ENCODE results near the gene UGT1A7.
"Not testable (repeated sequence)": the region's sequence is repeated elsewhere in the genome, so short reads cannot be mapped to it uniquely, and the experiment has no call there.

The UGT1A7 gene

DNA sequence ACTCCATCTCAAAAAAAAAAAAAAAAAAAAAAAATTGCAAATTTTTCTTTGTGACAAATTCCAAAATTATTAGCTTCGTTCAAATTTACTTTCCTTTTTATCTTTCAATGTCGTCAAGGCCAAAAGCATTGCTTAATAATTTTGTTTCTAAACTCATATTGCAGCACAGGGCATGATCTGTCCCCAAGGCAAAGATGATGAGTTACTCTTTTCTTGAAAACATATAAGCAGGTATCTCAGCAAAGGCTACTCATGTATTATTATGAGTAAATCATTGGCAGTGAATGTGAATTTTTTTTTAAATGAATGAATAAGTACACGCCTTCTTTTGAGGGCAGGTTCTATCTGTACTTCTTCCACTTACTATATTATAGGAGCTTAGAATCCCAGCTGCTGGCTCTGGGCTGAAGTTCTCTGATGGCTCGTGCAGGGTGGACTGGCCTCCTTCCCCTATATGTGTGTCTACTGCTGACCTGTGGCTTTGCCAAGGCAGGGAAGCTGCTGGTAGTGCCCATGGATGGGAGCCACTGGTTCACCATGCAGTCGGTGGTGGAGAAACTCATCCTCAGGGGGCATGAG lies at the start of gene UGT1A7:
TSS of gene UGT1A7 (plus strand) at position 381 of the 579 bp plus-strand sequence. CDS start at position 418, 37 bp downstream.
- no peak for DNase-seq

DNA sequence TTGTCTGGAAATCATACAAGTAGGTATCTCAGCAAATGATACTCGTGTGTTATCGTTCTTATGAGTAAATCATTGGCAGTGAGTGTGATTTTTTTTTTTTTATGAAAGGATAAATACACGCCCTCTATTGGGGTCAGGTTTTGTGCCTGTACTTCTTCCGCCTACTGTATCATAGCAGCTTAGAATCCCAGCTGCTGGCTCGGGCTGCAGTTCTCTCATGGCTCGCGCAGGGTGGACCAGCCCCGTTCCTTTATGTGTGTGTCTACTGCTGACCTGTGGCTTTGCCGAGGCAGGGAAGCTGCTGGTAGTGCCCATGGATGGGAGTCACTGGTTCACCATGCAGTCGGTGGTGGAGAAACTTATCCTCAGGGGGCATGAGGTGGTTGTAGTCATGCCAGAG lies 45.4 kb upstream of the UGT1A7 start, which contains the start of gene UGT1A10:
TSS of gene UGT1A10 (plus strand) at position 143 of the 400 bp plus-strand sequence. CDS start at position 218, 75 bp downstream.
- DNase-seq, result not testable (repeated sequence)

DNA sequence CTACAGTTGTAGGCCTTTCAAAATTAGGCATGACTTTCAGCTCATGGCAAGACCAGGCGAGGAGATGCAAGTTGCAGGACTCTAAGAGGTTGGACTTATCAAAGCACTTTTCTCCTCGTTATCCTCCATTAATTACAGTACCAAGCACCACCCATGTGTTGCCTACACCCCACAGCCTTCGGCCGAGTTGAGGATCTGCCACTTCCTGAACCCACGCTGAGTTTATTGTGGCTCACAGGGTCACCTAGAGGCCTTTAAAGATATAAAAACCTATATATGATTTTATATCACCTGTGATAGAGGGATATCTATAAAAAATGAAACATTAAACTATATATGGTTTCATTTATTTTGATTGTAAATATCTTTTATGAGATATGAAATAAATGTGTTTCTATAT lies 42.9 kb upstream of the UGT1A7 start:
- no peak for DNase-seq

DNA sequence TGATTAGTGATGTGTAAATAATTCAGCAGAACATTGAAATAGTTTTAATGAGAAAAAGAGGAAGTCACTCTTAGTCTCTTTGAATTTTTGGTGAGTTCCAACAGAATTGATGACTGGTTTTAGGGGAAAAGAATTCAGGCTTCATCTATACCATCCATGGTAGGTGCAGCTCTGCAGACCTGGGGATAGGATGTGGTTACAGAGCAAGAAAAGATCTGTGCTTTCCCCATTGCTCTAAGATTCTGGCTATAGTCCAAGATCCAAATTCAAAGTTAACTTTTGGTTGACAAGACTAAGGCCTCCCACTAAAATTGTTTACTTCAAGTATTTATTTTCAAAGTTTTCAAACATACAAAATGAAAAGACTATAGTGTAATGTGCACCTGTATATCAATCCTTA lies 41.8 kb upstream of the UGT1A7 start:
- DNase-seq, result no peak

DNA sequence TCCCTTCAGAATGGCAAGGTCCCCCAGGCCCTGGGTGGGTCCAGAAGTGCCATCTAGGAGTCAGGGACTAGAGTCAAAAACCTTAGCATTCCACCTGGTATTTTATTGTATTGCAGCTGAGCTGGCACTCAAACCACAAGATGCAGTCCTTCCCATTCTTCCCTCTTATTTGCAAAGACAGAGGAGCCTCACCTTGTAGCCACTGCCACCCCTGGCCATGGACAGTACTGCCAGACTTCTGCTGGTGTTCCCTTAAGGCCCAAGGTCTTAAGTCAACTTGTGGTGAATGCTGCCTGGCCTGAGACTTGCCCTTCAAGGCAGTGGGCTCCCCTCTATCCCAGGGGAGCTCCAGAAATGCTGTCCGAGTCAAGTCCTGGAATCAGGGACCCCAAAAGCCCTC lies 38.6 kb upstream of the UGT1A7 start:
- peak; percentile 67 for DNase-seq

DNA sequence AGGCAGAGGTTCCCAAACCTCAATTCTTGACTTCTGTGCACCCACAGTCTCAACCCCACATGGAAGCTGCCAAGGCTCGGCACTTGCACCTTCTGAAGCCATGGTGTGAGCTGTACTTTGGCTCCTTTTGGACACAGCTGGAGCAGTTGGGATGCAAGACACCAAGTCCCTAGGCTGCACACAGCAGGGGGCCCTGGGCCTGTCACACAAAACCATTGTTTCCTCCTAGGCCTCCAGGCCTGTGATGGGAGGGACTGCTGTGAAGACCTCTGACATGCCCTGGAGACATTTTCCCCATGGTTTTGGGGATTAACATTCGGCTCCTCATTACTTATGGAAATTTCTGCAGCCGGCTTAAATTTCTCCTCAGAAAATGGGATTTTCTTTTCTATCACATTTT lies 35.7 kb upstream of the UGT1A7 start:
- DNase-seq, result not testable (repeated sequence)

DNA sequence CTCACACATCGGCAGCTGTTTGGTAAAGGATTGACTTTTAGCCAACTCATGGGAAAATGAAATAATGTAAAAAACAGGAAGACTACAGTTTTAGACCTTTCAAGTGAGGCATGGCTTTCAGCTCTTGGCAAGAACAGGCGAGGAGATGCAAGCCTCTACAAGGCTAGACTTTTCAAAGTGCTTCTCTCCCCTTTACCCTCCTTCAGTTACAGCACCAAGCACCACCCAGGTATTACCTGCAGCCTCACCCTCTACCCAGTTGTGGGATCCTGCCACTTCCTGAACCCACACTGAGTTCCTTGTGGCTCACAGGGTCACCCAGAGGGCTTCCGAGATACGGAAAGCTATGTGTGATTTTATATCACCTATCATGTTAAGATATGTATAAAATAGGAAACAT lies 30.7 kb upstream of the UGT1A7 start:
- no peak for DNase-seq

DNA sequence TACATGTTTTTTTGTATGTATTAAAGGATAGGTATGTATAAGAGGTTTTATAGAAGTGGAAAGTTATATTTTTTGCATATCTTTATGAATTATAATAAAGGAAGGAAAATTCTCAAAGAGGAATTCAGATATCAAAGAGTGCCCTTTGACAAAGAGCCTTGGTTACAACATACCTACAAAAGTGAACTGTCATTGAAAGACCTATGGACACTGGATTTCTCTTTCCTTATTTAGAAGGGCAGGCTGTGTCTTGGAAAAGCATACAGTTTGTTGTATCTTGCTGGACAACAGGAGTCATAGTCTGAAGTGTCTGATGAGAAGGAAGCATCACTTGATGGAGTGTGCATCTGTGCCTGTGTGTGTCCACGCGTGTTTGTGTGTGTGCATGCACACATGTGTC lies 30.3 kb upstream of the UGT1A7 start:
- no peak for DNase-seq

DNA sequence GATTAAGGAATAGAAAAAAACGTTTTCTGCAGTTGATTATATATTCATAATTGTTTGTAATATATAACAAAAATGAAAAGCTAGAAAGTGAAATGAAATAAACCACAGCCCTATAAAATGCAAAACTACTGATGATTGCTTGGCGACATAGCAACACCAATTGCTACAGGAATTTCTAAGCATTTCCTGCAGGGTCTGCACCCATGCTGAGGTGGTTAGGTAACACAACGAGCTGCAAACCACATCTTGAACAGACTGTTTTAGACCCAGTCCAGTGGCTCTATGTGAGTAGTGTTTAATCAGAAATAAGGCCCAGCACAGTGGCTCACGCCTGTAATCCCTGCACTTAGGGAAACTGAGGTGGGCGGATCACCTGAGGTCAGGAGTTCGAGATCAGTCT lies 27.2 kb upstream of the UGT1A7 start:
- no peak for DNase-seq

DNA sequence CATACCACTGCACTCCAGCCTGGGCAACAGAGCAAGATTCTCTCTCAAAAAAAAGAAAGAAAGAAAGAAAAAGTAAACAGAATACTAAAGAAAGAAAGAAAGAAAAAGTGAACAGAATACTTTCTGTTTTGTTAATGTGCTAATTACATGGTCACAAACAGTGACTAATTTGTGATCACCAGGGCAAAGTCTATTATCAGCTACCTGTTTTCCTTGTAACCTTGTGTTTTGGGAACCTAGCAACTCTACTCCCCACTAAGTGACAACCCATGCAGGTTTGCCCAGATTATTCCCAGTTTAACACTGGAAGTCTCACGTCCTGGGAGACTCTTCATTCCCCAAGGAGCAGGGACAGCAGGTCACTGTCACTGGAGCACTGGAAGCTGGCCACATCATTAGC lies 26.7 kb upstream of the UGT1A7 start:
- DNase-seq, result no peak

DNA sequence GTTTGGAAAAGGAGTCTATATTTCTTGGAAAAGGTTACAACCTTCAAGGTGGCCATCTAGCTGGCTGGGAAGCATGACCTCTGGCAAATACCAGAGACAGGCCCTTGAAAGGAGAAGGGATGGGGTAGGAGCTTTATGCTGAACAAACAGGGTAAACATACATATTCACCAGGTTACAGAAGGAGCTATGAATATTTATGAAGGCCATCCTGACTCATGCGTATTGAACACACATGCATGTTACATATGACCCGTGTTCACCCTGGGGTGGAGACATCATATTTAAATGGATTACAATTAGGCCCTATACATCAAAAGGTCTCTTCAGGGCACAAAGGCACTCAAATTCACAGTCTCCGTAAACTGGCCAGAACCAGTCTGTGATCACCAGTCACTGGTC lies 25.8 kb upstream of the UGT1A7 start:
- DNase-seq, result not testable (repeated sequence)

DNA sequence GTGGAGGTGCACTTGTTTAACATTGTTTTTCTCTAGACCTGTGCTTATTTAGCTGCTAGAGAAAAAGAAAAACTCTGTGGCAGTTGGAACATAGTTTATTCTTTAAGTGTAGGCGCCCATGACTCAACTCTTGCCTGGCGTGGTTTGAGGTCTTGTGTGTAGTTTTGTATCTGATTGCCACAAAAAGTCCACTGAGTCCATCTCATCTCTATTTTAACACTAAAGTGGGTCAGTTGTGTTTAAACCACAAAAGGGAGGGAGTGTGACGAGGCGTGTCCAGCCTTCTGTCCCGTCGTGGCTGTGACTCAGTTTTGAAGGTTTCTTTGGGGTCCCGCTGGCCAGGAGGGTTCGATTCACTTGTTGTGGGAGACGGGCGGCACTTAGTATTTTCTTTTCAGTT lies 25.3 kb upstream of the UGT1A7 start:
- no peak for DNase-seq

DNA sequence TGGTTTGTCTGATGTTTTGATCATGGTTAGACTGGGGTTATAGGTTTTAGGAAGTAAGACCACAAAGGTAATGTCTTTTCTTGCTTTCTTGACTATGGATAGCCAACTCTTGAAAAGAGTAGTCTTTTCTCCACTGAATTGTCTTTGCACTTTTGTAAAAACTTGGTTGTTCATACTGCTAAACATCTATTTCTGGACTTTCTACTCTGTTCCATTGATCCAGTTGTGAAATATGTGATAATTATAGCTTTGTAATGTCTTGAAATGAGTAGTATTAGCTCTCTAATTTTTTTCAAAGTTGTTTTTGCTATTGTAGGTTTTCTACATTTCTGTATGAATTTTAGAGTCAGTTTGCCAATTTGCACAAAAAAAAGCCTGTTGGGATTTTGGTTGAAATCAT lies 23.1 kb upstream of the UGT1A7 start:
- no peak for DNase-seq

DNA sequence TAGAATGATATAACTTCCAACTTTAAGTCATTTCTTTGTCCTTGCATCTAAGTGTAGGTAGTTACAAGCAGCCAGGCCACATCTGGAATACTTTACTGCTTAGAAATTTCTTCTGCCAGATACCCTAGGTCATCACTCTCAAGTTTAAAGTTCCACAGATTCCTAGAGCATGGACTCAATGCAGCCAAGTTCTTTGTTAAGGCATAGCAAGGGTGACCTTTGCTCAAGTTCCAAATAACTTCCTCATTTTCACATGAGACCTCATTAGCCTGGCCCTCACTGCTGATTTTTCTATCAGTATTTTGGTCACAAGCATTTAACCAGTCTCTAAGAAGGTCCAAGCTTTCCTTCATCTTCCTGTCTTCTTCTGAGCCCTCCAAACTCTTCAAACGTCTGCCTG lies 17.8 kb upstream of the UGT1A7 start:
- no peak for DNase-seq

DNA sequence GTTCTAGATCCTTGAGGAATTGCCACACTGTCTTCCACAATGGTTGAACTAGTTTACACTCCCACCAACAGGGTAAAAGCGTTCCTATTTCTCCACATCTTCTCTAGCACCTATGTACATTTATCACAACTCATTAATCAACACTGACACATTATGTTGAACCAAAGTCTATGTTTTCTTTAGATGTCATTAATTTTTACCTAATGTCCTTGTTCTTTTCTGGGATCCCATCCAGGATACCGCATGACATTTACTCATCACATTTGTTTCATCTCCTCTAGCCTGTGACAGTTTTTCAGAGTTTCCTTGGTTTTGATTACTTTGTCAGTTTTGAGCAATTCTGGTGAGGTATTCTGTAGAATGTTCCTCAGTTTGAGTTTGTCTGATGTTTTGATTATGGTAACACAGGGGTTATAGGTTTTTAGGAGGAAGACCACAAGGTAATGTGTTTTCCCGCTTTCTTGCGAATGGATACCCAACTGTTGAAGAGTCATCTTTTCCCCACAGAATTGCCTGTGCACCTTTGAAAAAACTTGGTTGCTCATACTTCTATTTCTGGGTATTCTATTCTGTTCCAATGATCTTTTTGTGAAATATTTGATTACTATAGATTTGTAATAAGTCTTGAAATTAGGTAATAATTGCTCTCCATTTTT lies 13.0 kb upstream of the UGT1A7 start:
- no peak for DNase-seq

DNA sequence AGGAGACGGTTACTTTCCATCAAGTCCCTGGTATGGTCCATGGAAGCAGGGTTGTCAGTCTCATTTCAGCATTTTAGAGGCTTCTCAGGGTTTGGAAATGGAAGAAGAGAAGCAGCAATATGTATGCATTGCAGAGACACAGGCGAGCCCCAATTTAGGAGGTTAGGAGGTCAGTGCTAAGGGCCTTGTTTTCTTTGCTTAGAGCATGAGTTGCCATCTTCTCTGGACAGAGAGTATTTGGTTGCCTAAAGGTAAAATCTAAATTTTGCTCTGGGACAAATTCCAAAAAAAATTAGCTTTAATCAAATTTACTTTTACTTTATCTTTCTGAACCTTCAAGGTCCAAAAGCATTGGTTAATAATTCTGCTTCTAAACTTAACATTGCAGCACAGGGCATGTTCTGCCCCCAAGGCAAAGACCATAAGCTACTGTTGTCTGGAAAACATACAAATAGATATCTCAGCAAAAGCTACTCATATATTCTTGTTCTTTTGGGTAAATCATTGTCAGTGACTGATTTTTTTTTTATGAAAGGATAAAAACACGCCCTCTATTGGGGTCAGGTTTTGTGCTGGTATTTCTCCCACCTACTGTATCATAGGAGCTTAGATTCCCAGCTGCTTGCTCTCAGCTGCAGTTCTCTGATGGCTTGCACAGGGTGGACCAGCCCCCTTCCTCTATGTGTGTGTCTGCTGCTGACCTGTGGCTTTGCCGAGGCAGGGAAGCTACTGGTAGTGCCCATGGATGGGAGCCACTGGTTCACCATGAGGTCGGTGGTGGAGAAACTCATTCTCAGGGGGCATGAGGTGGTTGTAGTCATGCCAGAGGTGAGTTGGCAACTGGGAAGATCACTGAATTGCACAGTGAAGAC lies 10.2 kb upstream of the UGT1A7 start, which contains the start of gene UGT1A9:
TSS of gene UGT1A9 (plus strand) at position 609 of the 872 bp plus-strand sequence. CDS start at position 646, 37 bp downstream.
- no peak for DNase-seq

DNA sequence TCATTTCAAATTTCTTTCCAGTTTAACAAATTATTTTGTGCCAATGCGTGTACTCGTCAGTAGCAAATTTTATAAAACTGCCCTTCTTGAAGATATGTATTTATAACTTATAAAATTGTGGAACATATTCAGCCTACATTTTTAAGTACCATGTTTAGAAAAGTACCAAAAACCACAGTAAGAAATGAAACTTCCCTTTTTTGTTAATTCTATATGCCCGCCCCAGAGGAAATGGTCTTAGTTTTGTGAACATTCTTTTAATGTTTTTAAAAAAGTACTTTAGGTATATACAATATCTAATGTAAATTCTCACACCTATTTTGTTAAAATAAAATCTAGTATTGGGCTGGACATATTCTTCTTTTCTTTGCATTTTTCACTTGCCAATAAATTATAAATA lies 8.8 kb upstream of the UGT1A7 start:
- DNase-seq, result no peak

DNA sequence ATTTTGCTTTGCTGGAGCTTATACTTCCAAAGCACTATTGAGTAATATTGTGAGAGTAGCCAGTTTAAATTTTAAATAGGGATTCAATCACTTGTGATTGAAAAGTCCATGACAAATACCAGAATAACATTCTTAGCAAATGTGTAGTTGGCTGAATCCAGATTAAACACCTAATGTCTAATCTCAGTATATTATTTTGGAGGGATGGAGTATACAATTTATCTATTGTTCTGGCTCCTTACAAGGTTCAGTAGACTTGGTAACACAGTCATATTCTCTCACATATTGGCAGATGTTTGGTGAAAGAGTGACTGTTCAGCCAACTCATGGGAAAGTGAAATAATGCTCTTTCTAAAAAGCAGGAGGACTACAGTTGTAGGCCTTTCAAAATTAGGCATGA lies 7.8 kb upstream of the UGT1A7 start:
- no peak for DNase-seq

DNA sequence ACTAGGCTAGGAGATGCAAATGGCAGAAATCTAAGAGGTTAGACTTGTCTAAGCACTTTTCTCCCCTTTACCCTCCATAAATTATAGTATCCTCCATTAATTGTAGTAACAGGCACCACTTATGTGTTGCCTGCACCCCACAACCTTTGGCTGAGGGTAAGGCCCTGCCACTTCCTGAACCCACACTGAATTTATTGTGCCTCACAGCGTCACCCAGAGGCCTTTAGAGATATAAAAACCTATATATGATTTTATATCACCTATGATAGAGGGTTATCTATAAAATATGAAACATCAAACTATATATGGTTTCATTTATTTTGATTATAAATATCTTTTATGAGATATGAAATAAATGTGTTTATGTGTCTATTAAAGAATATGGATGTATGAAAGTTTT lies 7.4 kb upstream of the UGT1A7 start:
- no peak for DNase-seq

DNA sequence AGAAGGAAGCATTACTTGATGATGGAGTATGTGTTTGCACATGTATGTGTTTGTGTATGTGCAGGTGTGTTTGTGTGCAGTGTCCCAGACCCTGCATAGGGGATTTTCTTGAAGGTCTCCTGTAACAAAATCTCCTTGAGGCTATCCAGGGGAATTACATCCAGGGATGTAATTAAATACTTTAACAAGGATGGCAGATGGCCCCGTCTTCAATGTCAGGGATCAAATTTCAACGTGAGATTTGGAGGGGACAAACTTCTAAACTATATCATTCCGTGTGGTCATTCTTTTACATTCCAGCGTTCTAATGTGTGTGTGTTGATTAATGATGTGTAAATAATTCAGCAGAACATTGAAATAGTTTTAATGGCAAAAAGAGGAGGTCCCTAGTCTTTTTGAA lies 6.7 kb upstream of the UGT1A7 start:
- DNase-seq, result no peak

DNA sequence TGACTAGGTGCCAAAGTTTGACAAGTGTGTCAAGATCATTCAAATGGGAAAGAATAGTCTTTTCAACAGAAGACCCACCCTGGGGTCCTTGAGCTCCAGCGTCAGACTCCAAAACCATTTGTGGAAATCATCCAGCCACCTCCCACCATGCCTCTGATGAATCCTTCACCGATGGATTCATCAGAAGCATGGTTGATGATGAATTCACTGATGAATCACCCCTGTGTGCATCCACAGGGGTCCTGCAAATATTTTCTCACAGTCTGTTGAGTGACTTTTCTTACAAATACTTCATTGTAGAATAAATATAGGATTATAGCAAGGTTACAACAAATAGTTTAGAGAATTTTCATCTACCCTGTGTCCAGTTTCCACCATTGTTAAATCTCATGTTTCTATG lies 5.7 kb upstream of the UGT1A7 start:
- DNase-seq, result no peak

DNA sequence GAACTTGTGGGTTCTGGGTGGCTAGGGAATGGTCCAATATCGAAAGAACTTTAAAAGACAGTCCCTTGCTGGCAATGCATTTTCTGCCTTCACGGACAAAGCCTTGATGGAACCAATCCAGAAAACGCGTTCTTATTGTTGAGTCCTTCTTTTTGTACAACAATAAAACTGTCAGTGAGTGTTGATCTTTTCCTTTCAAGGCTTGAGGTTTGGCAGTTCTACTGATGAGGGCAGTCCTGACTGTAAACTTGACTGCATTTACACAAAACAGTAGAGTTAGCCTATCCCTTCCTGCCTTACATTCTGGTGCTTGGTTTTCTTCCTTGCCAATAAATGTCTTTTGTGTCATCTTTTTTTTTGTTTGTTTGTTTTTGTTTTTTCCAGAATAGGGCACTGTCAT lies 2.5 kb upstream of the UGT1A7 start:
- no peak for DNase-seq

DNA sequence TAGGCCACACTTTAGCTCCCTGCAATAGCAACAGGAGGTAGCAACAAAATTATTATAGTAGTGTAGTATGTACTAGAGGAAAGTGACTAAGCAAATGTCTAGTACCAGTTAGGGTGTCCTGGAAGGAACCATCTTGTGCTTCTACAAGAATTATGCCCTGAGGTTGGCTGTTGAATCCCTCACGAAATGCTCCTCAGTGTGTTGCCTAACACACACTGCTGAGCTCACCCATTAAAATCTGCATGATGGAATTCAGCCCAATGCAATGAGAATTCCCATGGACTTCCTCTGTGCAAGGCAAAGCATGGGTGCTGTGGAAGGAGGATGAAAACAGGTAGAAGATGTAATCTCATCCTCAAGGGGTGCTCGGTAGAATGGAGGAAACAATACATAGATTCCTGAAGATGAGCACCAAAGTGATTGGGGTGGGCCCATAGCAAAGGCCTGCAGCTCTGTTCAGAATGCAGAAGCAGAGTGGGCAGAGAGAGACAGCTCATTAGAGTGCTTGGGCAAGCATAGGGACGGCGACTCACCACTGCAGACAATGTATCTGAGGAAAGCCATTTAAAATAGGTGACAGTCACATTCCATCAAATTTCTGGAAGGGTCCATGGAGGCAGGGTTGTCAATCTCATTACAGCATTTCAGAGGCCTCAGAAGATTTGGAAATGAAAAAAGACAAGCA lies 1.2 kb upstream of the UGT1A7 start:
- DNase-seq, result no peak

All from islet precursor cell (in vitro differentiated cells).